H1 (cell line): ENCODE data around the gene AGBL1. TPM values are rescaled to one million over a fixed set of nuclear protein-coding genes. Genes with fewer than 3 reads are reported as not detected.

ENCODE experiments used
- CTCF ChIA-PET: fragments of 300-600 bp; sonication (Branson Sonifier 250); formaldehyde crosslinking; loops from one replicate; lab custom pipeline; 2021; ENCODE audit not compliant: partially characterized antibody; lab: Charles Lee
- POLR2A ChIA-PET: fragments of 300-600 bp; sonication (Branson Sonifier 250); formaldehyde crosslinking; loops from one replicate; lab custom pipeline; 2021; ENCODE audit warnings: inconsistent platforms; ENCODE audit not compliant: partially characterized antibody; lab: Charles Lee
- DNase-seq, 2 experiments: peaks; one replicate each; pipeline versions ENCODE4 v3.0.0 to v3.0.0-alpha.2; 2010 to 2022; ENCODE audit warnings: low spot score in 2 of 2, low read depth in 1 of 2, mixed read lengths in 1 of 2
- FAIRE-seq: peaks from 2 replicates; lab custom pipeline; 2011; peaks lifted over from hg19 to GRCh38; lab: Jason Lieb, UNC
- H2AFZ ChIP-seq: 2 replicates; pipeline ENCODE4 v1.8.1; 2012; ENCODE audit warnings: low read length, inconsistent platforms
- H2AK5ac ChIP-seq: 2 replicates; pipeline ENCODE4 v1.6.1; 2013; ENCODE audit warnings: low read depth, low read length
- H2BK120ac ChIP-seq: replicated peaks from 2 replicates; pipeline ENCODE3; 2013; ENCODE audit warnings: low read depth, low read length, inconsistent platforms
- H2BK12ac ChIP-seq: 2 replicates; pipeline ENCODE4 v1.6.1; 2013; ENCODE audit warnings: low read depth, low read length
- H2BK15ac ChIP-seq: 2 replicates; pipeline ENCODE4 v1.6.1; 2013; ENCODE audit warnings: low read length
- H2BK20ac ChIP-seq: 2 replicates; pipeline ENCODE4 v1.6.1; 2013; ENCODE audit warnings: low read length
- H2BK5ac ChIP-seq: 2 replicates; pipeline ENCODE4 v1.6.1; 2013; ENCODE audit warnings: low read depth, low read length
- H3K14ac ChIP-seq: 2 replicates; pipeline ENCODE4 v1.6.1; 2013; ENCODE audit warnings: inconsistent platforms; ENCODE audit not compliant: insufficient read length
- H3K18ac ChIP-seq: 2 replicates; pipeline ENCODE4 v1.6.1; 2013; ENCODE audit warnings: low read length; ENCODE audit errors: extremely low read depth
- H3K23ac ChIP-seq: 2 replicates; pipeline ENCODE4 v1.6.1; 2013; ENCODE audit warnings: inconsistent platforms; ENCODE audit not compliant: insufficient read length
- H3K23me2 ChIP-seq: 2 replicates; pipeline ENCODE4 v1.6.1; 2013; ENCODE audit warnings: low read depth, low read length
- H3K27ac ChIP-seq: 2 replicates; pipeline ENCODE4 v1.6.1; 2011; ENCODE audit warnings: low read depth, low read length, inconsistent platforms
- H3K27me3 ChIP-seq, 4 experiments: replicated peaks in 1 of 4; 1 replicate in 1 of 4; 2 replicates in 3 of 4; pipeline versions ENCODE4 v1.6.1 to v1.8.1; 2011 to 2013; ENCODE audit warnings: low read length in 3 of 4, mild to moderate bottlenecking in 3 of 4, inconsistent platforms in 2 of 4, mixed read lengths in 2 of 4, moderate library complexity in 1 of 4; ENCODE audit not compliant: control insufficient read depth in 3 of 4, insufficient read depth in 3 of 4; ENCODE audit errors: extremely low read depth in 1 of 4
- H3K36me3 ChIP-seq, 4 experiments: 2 replicates each; pipeline versions ENCODE4 v1.6.1 to v1.8.1; 2011 to 2013; ENCODE audit warnings: mild to moderate bottlenecking in 4 of 4, low read length in 3 of 4, moderate library complexity in 2 of 4, control low read depth in 1 of 4, inconsistent platforms in 1 of 4; ENCODE audit not compliant: insufficient read depth in 4 of 4, control insufficient read depth in 2 of 4
- H3K4ac ChIP-seq: replicated peaks from 2 replicates; pipeline ENCODE3; 2013; ENCODE audit warnings: low read length, low read depth, mixed read lengths, inconsistent platforms; ENCODE audit not compliant: insufficient read length
- H3K4me1 ChIP-seq, 4 experiments: replicated peaks in 1 of 4; 1 replicate in 1 of 4; 2 replicates in 3 of 4; pipeline versions ENCODE4 v1.6.1 to v1.8.1; 2011 to 2013; ENCODE audit warnings: low read length in 3 of 4, inconsistent platforms in 2 of 4, mixed read lengths in 1 of 4; ENCODE audit not compliant: insufficient read depth in 4 of 4, control insufficient read depth in 3 of 4
- H3K4me2 ChIP-seq, 2 experiments: 2 replicates each; pipeline versions ENCODE4 v1.6.1 to v1.8.1; 2011 to 2013; ENCODE audit warnings: low read depth in 2 of 2, low read length in 2 of 2, control low read depth in 1 of 2, inconsistent platforms in 1 of 2, mild to moderate bottlenecking in 1 of 2; ENCODE audit not compliant: insufficient read depth in 1 of 2
- H3K4me3 ChIP-seq, 4 experiments: fragments of 200-600, 300-600 bp in 1 of 4; sonication (generic), shearing (Covaris generic), sonication (Bioruptor Twin) in 1 of 4; 2 replicates each; pipeline versions ENCODE4 v1.5.1 to v1.8.1; 2011 to 2016; ENCODE audit warnings: low read length in 4 of 4, low read depth in 3 of 4, control low read depth in 2 of 4, inconsistent platforms in 2 of 4, mild to moderate bottlenecking in 2 of 4, mixed read lengths in 1 of 4, moderate library complexity in 1 of 4; ENCODE audit not compliant: insufficient read depth in 2 of 4; ENCODE audit errors: extremely low read depth in 1 of 4
- H3K56ac ChIP-seq: replicated peaks from 2 replicates; pipeline ENCODE3; 2013; ENCODE audit warnings: low read depth, mild to moderate bottlenecking, mixed read lengths, low read length, inconsistent platforms; ENCODE audit not compliant: insufficient read length
- H3K79me1 ChIP-seq: 2 replicates; pipeline ENCODE4 v1.6.1; 2013; ENCODE audit warnings: low read depth, low read length, control low read depth
- H3K79me2 ChIP-seq, 2 experiments: 2 replicates each; pipeline versions ENCODE4 v1.6.1 to v1.8.1; 2012 to 2013; ENCODE audit warnings: low read length in 2 of 2, mild to moderate bottlenecking in 2 of 2, inconsistent platforms in 1 of 2; ENCODE audit not compliant: insufficient read depth in 2 of 2, control insufficient read depth in 1 of 2
- H3K9ac ChIP-seq, 4 experiments: replicated peaks in 1 of 4; 1 replicate in 1 of 4; 2 replicates in 3 of 4; pipeline versions ENCODE4 v1.6.1 to v1.8.1; 2011 to 2013; ENCODE audit warnings: low read depth in 3 of 4, low read length in 3 of 4, control low read depth in 2 of 4, mild to moderate bottlenecking in 2 of 4, moderate library complexity in 2 of 4, inconsistent platforms in 1 of 4; ENCODE audit errors: extremely low read depth in 1 of 4
- H3K9me3 ChIP-seq, 2 experiments: 2 replicates each; pipeline versions ENCODE4 v1.6.1 to v1.8.1; 2012 to 2013; ENCODE audit warnings: mild to moderate bottlenecking in 2 of 2, moderate library complexity in 2 of 2, control low read depth in 1 of 2, inconsistent platforms in 1 of 2, low read depth in 1 of 2, low read length in 1 of 2, mixed read lengths in 1 of 2; ENCODE audit not compliant: insufficient read depth in 2 of 2
- H4K20me1 ChIP-seq, 2 experiments: replicated peaks in 1 of 2; 2 replicates each; pipeline versions ENCODE3 to v1.8.1; 2011 to 2013; ENCODE audit warnings: inconsistent platforms in 2 of 2, low read length in 2 of 2, mild to moderate bottlenecking in 1 of 2; ENCODE audit not compliant: insufficient read depth in 2 of 2, control insufficient read depth in 1 of 2
- H4K5ac ChIP-seq: 2 replicates; pipeline ENCODE4 v1.6.1; 2013; ENCODE audit warnings: low read length, low read depth, mixed read lengths, inconsistent platforms; ENCODE audit not compliant: insufficient read length
- H4K8ac ChIP-seq: 2 replicates; pipeline ENCODE4 v1.8.0; 2013; ENCODE audit warnings: mild to moderate bottlenecking, moderate library complexity, low read length, inconsistent platforms; ENCODE audit not compliant: insufficient read depth; ENCODE audit errors: extremely low read depth
- H4K91ac ChIP-seq: replicated peaks from 2 replicates; pipeline ENCODE3; 2013; ENCODE audit warnings: low read length, mixed read lengths, inconsistent platforms; ENCODE audit not compliant: insufficient read length
- MAX ChIP-seq: IDR thresholded peaks from 2 replicates; pipeline ENCODE4 v1.6.1; 2012; ENCODE audit warnings: inconsistent platforms
- POLR2A ChIP-seq, 2 experiments: IDR thresholded peaks; 1 replicate in 1 of 2; 2 replicates in 1 of 2; pipeline ENCODE4 v1.6.1; 2011; ENCODE audit warnings: low read depth in 2 of 2, low read length in 2 of 2, mild to moderate bottlenecking in 2 of 2; ENCODE audit errors: control extremely low read depth in 1 of 2
- RBBP5 ChIP-seq: IDR thresholded peaks from 2 replicates; pipeline ENCODE4 v1.7.1; 2012; ENCODE audit warnings: low read depth, mild to moderate bottlenecking, inconsistent platforms, low read length, moderate library complexity, borderline replicate concordance
- SUZ12 ChIP-seq: fragments of 200-600 bp; sonication (generic); IDR thresholded peaks from 2 replicates; pipeline ENCODE4 v1.6.1; 2012; ENCODE audit warnings: mild to moderate bottlenecking, inconsistent platforms, low read length, moderate library complexity, mixed read lengths
- TAF1 ChIP-seq: IDR thresholded peaks from 2 replicates; pipeline ENCODE4 v1.6.1; 2011; ENCODE audit warnings: mild to moderate bottlenecking, low read depth, low read length
- WGBS, 2 experiments: shearing (Covaris generic) in 1 of 2; methylation state at CpG; one replicate each; pipeline versions ENCODE4 v1.1.6 to v1.1.7; 2013 to 2015; ENCODE audit warnings: low lambda C conversion rate in 2 of 2, mixed read lengths in 2 of 2, inconsistent platforms in 1 of 2, low coverage in 1 of 2, missing lambda C conversion rate in 1 of 2; ENCODE audit not compliant: insufficient replicate concordance in 2 of 2, insufficient coverage in 1 of 2, insufficient read length in 1 of 2; ENCODE audit errors: extremely low coverage in 1 of 2, missing lambda C conversion rate in 1 of 2; 5-methylcytosine and 5-hydroxymethylcytosine counted together
- polyA plus RNA-seq, 7 experiments: library from polyadenylated mRNA; depleted of rRNA in 3 of 7; stranded (reverse) in 5 of 7; unstranded in 2 of 7; fragments of >200 nt in 5 of 7; fragments of 200-250 nt in 2 of 7; gene quantifications; 1 replicate in 5 of 7; 2 replicates in 1 of 7; 4 replicates in 1 of 7; pipeline versions ENCODE4 v1.2.1 to v1.2.3, GENCODE V29; 2011 to 2013; ENCODE audit warnings: missing spikeins in 2 of 7, mixed read lengths in 2 of 7
- total RNA-seq: library from RNA; stranded (reverse); fragmentation: NEBNext Ultra II Directional; extraction: Animal tissue kit (Norgen Biotek cat#: 25700); gene quantifications from 2 replicates; pipeline ENCODE4 v1.2.1, GENCODE V29; 2021

The AGBL1 gene
- total and polyA plus RNA-seq, 2 of the 8 experiments (the other 6 are each of a cell fraction or from before 2014, with no cell fraction given): not detected

GRCh38 chr15:86616771-86617170 is 537.1 kb downstream of the AGBL1 start:
- Histone ChIP-seq H3K9me3 (peaks cover 0 to 6% of the 10 kb centered on the region in 2 experiments; a peak in 1 of 4 replicates), H3K79me2 (no peaks in the 10 kb centered on the region), H3K4me3 (no peak overlapping the region), H4K5ac (no peak overlapping the region), H2BK120ac (no peak overlapping the region), H4K91ac (no peak overlapping the region), H3K56ac (no peak overlapping the region), H4K8ac (no peak overlapping the region), H2AK5ac (no peak overlapping the region), H3K27me3 (no peaks in the 10 kb centered on the region), H2BK5ac (no peak overlapping the region), H2BK12ac (no peak overlapping the region), H3K4me2 (no peak overlapping the region), H4K20me1 (no peaks in the 10 kb centered on the region), H2BK15ac (no peak overlapping the region), H3K36me3 (no peaks in the 10 kb centered on the region), H3K23me2 (no peaks in the 10 kb centered on the region), H3K4me1 (peaks cover 0 to 3% (median 0%) of the 10 kb centered on the region in 4 experiments; a peak in 1 of 7 replicates), H3K18ac (no peak overlapping the region), H3K27ac (no peak overlapping the region), H3K4ac (no peak overlapping the region), H2BK20ac (no peak overlapping the region), H3K79me1 (no peaks in the 10 kb centered on the region), H3K14ac (no peak overlapping the region), H3K9ac (no peak overlapping the region), H3K23ac (no peak overlapping the region), H2AFZ (no peak overlapping the region)
- FAIRE-seq (no peak), DNase-seq (no peak)
- TF ChIP-seq SUZ12 (no peak), RBBP5 (no peak), TAF1 (no peak), MAX (no peak), POLR2A (IDR thresholded peaks at IDR 0.05; ENCODE audit: control extremely low read depth in 1 of 2, low read depth in 2 of 2, low read length in 2 of 2) (no peak)
- CTCF ChIA-PET: no interaction called here
- POLR2A ChIA-PET: no interaction called here
- 86% methylated on average over 1 of the region's 1 CpG; no CpG with 5 or more reads in 1 of the 2 experiments for WGBS, 2 experiments
